ENCODE results near the gene C9.

Gene C9

DNA sequence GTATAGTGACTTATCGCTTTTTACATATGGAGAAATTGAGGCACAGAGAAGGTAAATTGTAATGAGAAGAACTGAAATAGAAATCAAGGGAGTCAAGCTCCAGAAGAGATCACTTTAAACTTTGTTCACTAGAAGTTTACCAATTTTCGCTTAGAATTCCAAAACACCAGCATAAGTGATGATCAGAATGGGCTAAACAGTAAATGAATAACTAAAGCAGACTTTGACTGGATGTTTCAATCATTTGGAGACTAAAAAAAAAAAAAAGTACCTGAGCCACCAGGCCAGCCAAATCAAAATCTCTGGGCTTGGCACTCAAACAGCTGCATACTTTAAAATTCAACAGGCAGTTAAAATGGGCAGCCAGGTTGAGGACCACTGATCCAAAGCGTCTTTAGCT, 106.7 kb downstream of the C9 start:
- TF ChIP-seq, protein P1, sequence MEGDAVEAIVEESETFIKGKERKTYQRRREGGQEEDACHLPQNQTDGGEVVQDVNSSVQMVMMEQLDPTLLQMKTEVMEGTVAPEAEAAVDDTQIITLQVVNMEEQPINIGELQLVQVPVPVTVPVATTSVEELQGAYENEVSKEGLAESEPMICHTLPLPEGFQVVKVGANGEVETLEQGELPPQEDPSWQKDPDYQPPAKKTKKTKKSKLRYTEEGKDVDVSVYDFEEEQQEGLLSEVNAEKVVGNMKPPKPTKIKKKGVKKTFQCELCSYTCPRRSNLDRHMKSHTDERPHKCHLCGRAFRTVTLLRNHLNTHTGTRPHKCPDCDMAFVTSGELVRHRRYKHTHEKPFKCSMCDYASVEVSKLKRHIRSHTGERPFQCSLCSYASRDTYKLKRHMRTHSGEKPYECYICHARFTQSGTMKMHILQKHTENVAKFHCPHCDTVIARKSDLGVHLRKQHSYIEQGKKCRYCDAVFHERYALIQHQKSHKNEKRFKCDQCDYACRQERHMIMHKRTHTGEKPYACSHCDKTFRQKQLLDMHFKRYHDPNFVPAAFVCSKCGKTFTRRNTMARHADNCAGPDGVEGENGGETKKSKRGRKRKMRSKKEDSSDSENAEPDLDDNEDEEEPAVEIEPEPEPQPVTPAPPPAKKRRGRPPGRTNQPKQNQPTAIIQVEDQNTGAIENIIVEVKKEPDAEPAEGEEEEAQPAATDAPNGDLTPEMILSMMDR (IDR thresholded peaks at IDR 0.05; ENCODE audit: low read depth, low read length): no peak
- no peak for DNase-seq (ENCODE audit: extremely low read depth, low read depth)

DNA sequence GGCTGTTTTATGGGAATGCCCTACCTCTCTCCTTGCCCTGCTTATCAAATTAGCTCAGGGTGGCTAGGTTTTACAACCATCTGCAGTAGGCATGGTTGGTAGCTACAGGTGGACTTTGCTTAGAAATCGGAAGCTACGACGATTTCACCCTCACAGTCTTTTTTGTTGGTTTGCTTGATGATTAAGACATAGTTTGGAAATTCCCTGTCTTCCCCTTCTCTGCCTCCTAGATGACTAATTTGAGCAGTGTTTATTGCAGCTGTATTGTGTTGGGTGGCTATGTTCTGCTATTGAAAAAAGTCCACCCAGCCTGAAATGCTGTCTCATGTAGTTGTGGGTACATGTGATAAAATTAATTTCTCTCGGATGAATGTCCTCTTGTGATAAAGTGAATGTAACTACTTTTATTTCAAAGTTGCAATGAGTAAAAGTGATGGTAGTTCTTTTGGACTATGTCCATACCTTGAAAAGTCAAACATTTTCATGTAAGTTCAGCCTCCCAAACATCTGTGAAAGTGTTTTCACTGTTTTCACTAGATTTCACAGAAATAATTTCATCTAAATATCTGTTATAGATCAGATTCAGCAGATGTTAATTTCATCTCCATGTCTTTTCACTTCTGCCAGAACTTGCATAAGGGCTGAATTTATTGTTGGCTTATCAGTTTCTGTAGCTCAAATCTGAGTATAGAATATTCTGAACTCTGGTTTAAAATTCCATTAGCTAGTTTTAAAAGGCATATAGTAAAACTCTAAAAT, 107.6 kb downstream of the C9 start:
- TF ChIP-seq, protein P1 (IDR thresholded peaks at IDR 0.05; ENCODE audit: low read depth, low read length): no peak
- DNase-seq (ENCODE audit: extremely low read depth, low read depth): peak; percentile 19

DNA sequence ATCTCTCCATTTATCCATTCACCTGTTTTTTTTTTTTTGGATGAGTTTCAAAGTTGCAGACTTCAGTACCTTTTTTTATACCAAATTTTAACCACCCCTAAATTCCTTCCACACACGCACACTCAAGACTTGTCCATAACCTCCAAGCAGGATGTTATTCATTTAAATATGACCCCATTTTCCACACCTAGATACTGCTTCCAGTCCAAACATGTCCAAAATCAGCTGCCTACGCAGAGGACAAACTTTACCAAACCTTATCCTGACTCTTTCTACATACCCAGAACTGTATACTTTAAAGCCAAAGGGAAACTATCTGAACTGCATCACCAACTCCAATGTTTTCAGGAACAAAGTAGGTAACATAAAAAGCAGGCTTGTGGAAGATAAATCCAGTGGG, 108.9 kb downstream of the C9 start:
- DNase-seq (ENCODE audit: extremely low read depth, low read depth): no peak
- TF ChIP-seq, protein P1 (IDR thresholded peaks at IDR 0.05; ENCODE audit: low read depth, low read length): no peak

DNA sequence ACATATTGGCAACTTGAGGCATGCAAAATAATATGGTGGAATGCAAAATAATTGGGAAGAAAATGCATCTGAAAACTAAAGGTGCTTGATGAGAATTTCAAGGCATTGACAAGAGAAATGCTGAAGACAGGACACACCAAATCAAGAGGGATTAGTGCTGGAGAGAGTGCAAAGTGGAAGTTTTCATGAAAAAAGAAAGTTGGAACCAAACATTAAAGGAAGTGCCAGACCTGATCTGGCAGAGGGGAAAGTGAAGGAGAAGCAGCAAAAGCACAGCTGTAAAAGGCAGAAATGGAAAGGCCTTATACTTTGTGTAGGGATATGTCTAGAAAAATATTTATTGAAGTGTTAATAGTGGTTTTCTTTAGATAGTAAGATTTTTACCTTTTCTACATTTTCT, 109.6 kb downstream of the C9 start:
- DNase-seq (ENCODE audit: extremely low read depth, low read depth): no peak
- TF ChIP-seq, protein P1 (IDR thresholded peaks at IDR 0.05; ENCODE audit: low read depth, low read length): no peak

DNA sequence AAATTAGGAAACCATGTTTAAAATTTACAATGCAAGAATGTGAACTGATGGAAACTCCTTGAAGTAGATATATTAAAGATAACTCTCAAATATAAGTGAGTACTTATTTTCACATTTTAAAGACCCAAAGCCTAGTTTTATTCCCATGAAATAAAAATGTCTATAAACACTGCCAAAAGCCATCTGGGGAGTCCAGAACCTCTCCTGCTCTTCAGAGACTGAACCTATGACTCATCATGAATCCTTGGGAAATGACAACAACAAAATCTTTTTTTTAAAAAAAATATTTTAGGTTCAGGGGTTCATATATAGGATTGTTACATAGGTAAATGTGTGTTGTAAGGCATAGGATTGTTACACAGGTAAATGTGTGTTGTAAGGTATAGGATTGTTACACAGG, 111.1 kb downstream of the C9 start:
- no peak for DNase-seq (ENCODE audit: extremely low read depth, low read depth)
- TF ChIP-seq, protein P1 (IDR thresholded peaks at IDR 0.05; ENCODE audit: low read depth, low read length): no peak

DNA sequence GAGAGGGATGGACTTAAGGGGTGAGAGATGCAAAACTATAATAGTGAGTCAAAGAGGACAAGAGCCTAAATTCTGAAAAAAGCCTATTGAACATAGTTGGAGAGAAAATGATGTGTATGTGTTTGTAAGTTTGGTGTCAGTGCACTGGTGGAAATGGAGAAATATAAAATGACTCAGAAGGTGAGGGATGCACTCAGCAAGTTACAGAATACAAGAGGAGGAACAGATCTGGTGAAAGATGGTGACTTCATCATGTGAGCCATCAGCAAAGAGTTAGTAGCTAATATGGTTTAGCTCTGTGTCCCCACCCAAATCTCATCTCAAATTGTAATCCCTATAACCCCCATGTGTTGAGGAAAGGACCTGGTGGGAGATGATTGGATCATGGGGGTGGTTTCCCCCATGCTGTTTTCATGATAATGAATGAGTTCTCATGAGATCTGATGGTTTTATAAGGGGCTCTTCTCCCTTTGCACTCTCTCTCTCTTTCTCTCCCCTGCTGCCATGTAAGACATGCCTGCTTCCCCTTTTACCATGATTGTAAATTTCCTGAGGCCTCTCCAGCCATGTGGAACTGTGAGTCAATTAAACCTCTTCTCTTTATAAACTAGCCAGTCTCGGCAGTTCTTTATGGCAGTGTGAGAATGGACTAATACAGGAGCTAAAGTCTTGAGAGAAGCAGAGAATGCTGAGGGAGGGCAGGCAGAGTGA, 114.6 kb downstream of the C9 start:
- DNase-seq (ENCODE audit: extremely low read depth, low read depth): no peak
- TF ChIP-seq, protein P1 (IDR thresholded peaks at IDR 0.05; ENCODE audit: low read depth, low read length): no peak

DNA sequence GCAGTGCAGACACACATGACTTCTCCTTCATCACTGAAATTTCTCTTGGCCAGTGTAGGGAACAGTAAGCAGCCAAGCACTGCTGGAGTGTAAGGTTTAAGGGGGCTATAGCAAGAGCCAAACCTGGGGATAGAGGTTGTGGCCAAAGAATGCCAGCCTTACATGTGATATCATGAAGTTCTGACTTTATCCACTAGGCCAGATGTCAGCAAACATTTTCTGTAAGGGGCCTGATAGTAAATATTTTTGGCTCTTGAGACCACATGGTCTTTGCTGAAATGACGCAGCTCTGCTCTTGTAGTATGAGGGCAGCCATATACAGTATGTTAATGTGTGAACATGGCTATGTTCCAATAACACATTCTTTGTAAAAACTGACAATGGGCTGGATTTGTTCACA, 115.2 kb downstream of the C9 start:
- TF ChIP-seq, protein P1 (IDR thresholded peaks at IDR 0.05; ENCODE audit: low read depth, low read length): no peak
- no peak for DNase-seq (ENCODE audit: extremely low read depth, low read depth)
